Measurements from ENCODE around the gene NECAB3.
"Not testable (repeated sequence)": the region's sequence is repeated elsewhere in the genome, so short reads cannot be mapped to it uniquely, and the experiment has no call there.

NECAB3 gene

DNA sequence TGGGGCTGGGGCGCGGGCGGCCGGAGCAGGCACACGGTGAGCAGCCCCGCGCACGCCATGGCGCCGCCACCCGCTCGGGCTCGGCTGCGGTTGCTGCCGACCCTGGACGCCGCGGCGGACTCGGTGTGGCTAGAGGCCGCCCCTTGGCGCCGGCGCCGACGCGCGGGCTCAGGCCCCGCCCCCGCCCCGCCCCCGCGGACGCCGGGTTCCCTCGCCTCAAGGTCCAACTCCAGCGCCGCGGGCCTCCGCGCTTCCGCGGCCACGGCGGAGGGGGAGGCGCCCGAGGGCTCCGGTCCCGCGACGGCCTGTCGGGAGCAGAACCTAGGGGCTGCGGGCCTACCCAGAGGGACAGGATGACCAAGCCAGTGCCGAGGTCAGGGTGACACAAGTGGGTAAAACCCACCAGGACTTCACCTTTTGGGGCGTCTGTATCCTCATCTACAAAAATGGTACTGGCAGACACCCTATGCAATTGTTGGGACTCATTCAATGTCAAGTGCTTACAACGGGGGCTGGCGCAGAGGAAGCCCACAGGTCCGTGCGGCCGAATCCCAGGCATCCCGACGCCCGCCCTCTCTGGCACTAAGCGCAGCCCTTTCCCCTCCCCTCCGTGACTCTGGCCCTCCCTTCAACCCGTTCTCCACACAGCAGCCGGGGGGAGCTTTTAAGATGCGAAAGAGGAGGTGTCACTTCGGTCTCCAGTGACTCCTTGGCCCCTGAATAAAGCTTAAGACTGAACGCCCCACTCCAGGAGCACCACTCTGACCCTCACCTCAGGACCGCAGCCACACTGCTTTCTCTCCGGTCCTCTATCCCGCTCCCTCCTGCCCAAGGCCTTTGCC is at the start of gene NECAB3:
NECAB3 (minus strand) TSS at position 135 of the 842 bp plus-strand sequence; CDS start at position 59, 76 bp downstream.
- DNase-seq (ENCODE audit: low read depth), result peak; percentile 80

- no peak for DNase-seq (ENCODE audit: low read depth)
Measured at GRCh38 chr20:33721391-33722140, 47.3 kb upstream of the NECAB3 start.

DNA sequence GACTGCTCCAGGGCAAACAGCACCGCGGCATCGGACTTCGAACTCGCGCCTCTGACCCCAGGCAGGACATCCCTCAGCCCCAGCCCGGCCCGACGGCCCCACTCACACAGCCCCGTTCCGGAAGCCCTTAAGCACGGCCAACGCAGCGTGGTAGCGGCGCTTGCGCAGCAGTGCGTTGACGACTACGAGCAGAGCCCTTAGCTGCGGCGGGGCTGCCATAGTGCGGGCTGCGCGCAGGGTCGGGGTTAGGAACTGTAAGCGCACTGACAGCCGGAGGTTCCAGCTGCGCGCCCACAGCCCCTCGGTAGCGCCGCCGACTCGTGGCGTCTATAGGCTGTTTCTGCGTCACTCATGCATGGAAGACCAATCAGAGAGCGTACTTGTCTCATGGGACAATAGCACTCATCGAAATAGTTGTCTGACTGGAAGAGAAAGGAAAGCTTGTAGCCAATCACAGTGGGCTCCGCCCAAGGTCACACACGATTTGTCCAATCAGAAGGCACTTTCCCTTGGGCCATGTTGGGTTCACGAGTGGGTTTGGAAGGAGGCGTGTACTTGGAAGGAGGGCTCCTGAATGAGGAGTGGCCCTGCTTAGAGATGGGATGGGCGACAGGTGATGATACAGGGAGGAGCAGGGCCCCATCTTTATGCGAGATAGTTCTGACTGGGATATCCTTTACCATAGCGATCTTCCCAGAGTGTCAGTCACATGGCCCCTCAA is 45.9 kb upstream of the NECAB3 start, which contains the start of gene PXMP4:
PXMP4 (minus strand) TSS at position 322 of the 721 bp plus-strand sequence; CDS start at position 219, 103 bp downstream.
- DNase-seq (ENCODE audit: low read depth), result peak; percentile 98

DNA sequence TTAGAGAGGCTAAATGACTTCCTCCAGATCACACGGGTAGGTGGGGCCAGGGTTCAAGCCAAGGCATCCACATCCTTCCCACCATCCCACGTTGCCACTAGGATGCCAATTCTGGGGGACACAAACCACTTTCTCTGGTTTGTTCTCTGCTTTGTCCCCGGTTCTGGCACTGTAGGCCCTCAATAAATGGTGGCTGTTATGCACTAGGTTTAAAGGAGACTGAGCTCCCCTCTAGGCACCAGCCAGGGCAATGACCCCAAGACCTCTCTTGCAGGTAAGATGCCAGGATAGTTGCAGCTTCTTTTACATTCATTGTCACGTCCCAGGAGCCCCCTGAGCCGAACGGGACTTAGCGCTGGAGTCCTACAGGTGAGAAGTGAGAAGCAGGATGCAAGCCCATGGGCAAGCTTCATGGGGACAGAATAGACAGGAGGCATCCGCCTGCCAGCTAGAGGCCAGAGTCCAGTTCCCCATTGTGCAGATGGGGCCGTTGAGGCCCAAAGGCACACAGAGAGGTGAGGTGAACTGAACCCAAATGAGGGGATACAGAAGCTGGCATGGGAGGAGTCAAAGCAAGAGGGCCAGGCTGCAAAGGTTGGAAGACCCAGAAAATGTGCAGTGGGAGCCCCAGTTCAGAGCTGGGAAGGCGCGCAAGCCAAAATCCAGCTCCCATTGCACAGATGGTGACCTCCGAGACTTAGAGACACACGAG is 45.2 kb upstream of the NECAB3 start:
- DNase-seq (ENCODE audit: low read depth), result no peak

DNA sequence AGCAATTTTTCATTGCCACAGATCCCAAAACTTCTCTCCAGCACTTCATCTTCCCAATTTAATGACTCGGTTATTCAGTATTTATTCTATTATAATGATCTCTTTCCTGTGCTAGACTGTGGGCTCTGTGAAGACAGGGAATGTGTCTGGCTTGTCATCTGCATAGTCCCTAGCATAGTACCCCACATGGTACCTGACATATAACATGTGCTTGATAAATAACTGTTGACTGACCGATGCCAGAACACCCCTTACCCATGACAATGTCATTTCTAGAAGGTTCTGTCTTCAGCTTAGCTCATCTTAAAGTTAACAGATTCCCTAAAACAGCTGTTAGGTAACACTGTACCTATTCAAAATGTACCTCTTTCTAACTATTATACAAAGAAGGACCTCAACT is 42.3 kb upstream of the NECAB3 start:
- DNase-seq (ENCODE audit: low read depth), result no peak

GRCh38 chr20:33713865-33714367 is 39.7 kb upstream of the NECAB3 start:
- no peak for DNase-seq (ENCODE audit: low read depth)

GRCh38 chr20:33711446-33711738 is 37.2 kb upstream of the NECAB3 start:
- no peak for DNase-seq (ENCODE audit: low read depth)

DNA sequence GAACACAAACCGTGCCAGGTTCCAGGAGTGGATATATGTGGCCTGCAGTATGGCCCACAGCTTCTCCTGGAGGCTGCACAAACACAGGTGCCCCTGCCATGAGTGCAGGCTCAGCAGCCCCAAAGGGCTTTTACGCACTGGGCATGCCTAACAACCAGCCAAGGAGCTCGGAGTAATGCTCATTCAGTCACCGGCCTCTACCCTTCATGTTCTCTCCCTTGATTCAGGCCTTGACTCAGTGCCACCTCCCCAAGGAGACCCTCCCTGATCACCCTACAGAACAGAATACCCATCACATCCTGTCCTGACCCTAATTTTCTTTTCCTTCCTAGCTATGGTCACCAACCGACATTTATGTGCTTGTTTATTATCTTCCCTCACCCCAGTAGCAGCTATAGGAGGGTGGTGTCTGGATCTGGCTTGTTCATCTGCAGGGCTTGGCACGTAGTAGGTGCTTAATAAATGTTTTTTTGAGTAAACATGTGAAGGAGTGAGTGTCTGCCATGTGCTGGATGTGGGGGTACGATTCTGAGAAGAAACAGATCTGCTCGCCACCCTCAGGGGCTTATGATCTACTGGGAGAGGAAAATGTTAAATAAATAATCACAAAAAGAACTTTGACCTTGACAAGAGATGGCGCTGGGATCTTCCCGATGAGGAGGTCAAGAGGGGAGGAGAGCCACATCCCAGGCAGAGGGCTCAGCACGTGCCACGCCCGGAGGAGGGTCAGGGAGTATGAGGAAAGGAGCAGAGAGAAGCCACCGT is 36.6 kb upstream of the NECAB3 start:
- no peak for DNase-seq (ENCODE audit: low read depth)

GRCh38 chr20:33709905-33710541 is 35.8 kb upstream of the NECAB3 start:
- DNase-seq (ENCODE audit: low read depth), result no peak

DNA sequence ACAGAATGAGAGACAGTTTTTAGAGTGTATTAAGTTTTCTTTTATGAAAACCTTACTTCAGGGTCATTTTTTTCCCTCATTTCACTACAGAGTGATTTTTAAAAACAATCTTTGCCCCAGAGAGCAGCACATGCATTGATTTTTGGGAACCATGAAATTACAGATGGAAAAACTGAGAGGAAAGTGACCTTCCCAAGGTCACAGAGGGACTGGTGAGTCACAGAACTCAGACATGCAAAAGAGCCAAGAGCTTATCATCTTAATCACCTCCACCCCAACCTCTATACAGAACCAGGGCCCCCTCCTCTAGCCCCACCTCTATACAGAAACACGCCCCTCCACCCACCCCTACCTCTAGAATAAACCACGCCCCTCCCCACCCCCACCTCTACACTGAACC is 35.2 kb upstream of the NECAB3 start:
- no peak for DNase-seq (ENCODE audit: low read depth)

- DNase-seq (ENCODE audit: low read depth), result no peak
Measured at GRCh38 chr20:33707668-33708067, 33.4 kb upstream of the NECAB3 start.

DNA sequence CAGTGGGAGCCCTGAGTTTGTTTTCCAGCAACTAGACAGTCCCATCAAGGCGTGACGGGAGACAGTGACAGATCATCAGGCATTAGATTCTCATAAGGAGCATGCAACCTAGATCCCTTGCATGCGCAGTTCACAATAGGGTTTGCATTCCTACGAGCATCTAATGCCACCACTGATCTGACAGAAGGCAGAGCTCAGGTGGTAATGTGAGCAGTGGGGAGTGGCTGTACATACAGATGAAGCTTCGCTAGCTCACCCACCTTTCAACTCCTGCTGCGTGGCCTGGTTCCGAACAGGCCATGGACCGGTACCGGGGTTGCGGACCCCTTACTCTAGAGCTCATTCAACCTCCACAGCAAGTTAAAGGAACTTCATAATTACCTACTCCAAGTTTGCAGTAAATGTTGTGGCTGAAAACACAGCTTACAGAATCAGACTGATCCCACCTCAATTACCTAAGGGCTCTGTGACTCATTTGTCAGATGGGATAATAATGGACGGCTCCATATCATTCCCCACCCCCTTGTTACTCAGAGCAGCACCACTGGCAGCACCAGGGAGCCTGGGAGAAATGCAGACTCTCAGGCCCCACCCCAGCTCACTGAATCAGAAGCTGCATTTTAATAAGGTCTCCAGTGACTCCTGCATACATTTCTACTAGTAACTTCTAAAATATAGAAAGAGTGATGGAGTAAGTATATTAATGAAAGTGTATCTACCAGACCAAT is 30.1 kb upstream of the NECAB3 start:
- DNase-seq (ENCODE audit: low read depth), result no peak

GRCh38 chr20:33703498-33704137 is 29.4 kb upstream of the NECAB3 start:
- no peak for DNase-seq (ENCODE audit: low read depth)

DNA sequence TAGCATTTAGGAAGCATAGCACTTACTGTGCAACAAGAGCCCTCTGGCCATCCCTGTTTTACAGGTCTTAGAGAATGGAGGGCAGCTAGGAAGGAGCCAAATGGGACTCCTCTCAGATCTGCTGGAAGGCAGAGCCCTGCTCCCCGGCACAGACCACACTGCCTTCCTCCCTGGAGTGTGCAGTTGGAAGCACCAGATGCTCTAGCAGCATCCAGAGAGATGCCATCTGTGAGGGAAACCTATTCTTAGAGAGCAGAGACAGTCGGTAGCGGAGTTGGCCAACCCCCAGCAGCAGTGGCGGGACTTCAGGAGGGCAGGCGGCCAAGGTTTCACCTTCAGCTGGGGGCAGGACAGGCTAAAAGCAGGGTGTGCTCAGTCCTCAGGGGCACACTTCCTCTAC is 28.6 kb upstream of the NECAB3 start:
- no peak for DNase-seq (ENCODE audit: low read depth)

DNA sequence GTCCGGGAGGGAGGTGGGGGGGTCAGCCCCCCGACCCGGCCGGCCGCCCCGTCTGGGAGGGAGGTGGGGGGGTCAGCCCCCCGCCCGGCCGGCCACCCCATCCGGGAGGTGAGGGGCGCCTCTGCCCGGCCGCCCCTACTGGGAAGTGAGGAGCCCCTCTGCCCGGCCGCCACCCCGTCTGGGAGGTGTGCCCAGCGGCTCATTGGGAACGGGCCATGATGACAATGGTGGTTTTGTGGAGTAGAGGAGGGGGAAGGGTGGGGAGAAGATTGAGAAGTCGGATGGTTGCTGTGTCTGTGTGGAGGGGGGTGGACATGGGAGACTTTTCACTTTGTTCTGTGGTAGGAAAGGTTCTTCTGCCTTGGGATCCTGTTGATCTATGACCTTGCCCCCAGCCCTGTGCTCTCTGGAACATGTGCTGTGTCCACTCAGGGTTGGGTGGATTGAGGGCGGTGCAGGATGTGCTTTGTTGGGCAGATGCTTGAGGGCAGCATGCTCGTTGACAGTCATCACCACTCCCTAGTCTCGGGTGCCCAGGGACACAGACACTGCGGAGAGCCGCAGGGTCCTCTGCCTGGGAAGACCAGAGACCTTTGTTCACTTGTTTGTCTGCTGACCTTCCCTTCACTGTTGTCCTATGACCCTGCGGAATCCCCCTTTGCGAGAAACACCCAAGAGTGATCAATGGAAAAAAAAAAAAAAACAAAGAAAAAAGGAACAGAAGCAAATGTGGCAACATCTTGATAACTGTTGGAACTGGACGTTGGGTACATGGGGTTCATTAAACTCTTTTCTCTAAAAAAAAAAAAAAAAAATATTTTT is 27.6 kb upstream of the NECAB3 start:
- no peak for DNase-seq (ENCODE audit: low read depth)

GRCh38 chr20:33700696-33701441 is 26.6 kb upstream of the NECAB3 start:
- not testable (repeated sequence) for DNase-seq (ENCODE audit: low read depth)

DNA sequence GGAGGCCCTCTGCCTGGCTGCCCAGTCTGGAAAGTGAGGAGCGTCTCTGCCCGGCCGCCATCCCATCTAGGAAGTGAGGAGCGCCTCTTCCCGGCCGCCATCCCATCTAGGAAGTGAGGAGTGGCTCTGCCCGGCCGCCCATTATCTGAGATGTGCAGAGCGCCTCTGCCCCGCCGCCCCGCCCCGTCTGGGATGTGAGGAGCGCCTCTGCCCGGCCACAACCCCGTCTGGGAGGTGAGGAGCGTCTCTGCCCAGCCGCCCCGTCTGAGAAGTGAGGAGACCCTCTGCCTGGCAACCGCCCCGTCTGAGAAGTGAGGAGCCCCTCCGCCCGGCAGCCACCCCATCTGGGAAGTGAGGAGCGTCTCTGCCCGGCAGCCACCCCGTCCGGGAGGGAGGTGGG is 24.7 kb upstream of the NECAB3 start:
- not testable (repeated sequence) for DNase-seq (ENCODE audit: low read depth)

- peak; percentile 81 for DNase-seq (ENCODE audit: low read depth)
Measured at GRCh38 chr20:33697129-33697528, 22.9 kb upstream of the NECAB3 start.

Data from EH (cell line).